HUES48 (cell line): ENCODE data around the gene UBXN1.

Source experiments
- H3K27ac ChIP-seq: one replicate; pipeline ENCODE4 v1.7.0; 2013; ENCODE audit warnings: low read depth, low read length, inconsistent platforms
- H3K27me3 ChIP-seq: 2 replicates; pipeline ENCODE4 v1.6.1; 2013; ENCODE audit warnings: mild to moderate bottlenecking, low read length; ENCODE audit not compliant: control insufficient read depth, insufficient read depth
- H3K36me3 ChIP-seq: 2 replicates; pipeline ENCODE4 v1.6.1; 2013; ENCODE audit warnings: low read length; ENCODE audit not compliant: control insufficient read depth, insufficient read depth
- H3K4me1 ChIP-seq: 2 replicates; pipeline ENCODE4 v1.6.1; 2013; ENCODE audit warnings: mild to moderate bottlenecking, low read length; ENCODE audit not compliant: control insufficient read depth, insufficient read depth
- H3K4me3 ChIP-seq: 2 replicates; pipeline ENCODE4 v1.5.1; 2013; ENCODE audit warnings: mild to moderate bottlenecking, low read depth, low read length
- H3K9ac ChIP-seq: 2 replicates; pipeline ENCODE4 v1.6.1; 2013; ENCODE audit warnings: mild to moderate bottlenecking, low read depth, low read length, moderate library complexity
- H3K9me3 ChIP-seq: 2 replicates; pipeline ENCODE4 v1.6.1; 2013; ENCODE audit warnings: low read length; ENCODE audit not compliant: control insufficient read depth, insufficient read depth

UBXN1 gene

GRCh38 chr11:62632492-62632891 lies 46.4 kb downstream of the UBXN1 start:
- no peaks in the 10 kb centered on the region for H3K4me1 ChIP-seq
- H3K27ac ChIP-seq, result no peak overlapping the region
- H3K4me3 ChIP-seq, result no peak overlapping the region
- H3K36me3 ChIP-seq, result peaks cover 94% of the 10 kb centered on the region
- H3K27me3 ChIP-seq, result no peaks in the 10 kb centered on the region
- no peaks in the 10 kb centered on the region for H3K9me3 ChIP-seq
- no peak overlapping the region for H3K9ac ChIP-seq

GRCh38 chr11:62627713-62628112 lies 51.2 kb downstream of the UBXN1 start:
- Histone ChIP-seq H3K4me1 (no peaks in the 10 kb centered on the region), H3K9ac (no peak overlapping the region), H3K27me3 (no peaks in the 10 kb centered on the region), H3K27ac (no peak overlapping the region), H3K36me3 (peaks cover 81% of the 10 kb centered on the region), H3K9me3 (no peaks in the 10 kb centered on the region), H3K4me3 (no peak overlapping the region)
